Iris pigment epithelial cell (primary cell): ENCODE results near the gene PRDM16.
"Not testable (repeated sequence)": the region's sequence is repeated elsewhere in the genome, so short reads cannot be mapped to it uniquely, and the experiment has no call there.

Source experiments
- DNase-seq: peaks from one replicate; pipeline ENCODE4 v3.0.0-alpha.2; 2011; ENCODE audit warnings: low read depth

PRDM16 gene

GRCh38 chr1:3082051-3082450 lies 13.0 kb downstream of the PRDM16 start:
- DNase-seq, result no peak

DNA sequence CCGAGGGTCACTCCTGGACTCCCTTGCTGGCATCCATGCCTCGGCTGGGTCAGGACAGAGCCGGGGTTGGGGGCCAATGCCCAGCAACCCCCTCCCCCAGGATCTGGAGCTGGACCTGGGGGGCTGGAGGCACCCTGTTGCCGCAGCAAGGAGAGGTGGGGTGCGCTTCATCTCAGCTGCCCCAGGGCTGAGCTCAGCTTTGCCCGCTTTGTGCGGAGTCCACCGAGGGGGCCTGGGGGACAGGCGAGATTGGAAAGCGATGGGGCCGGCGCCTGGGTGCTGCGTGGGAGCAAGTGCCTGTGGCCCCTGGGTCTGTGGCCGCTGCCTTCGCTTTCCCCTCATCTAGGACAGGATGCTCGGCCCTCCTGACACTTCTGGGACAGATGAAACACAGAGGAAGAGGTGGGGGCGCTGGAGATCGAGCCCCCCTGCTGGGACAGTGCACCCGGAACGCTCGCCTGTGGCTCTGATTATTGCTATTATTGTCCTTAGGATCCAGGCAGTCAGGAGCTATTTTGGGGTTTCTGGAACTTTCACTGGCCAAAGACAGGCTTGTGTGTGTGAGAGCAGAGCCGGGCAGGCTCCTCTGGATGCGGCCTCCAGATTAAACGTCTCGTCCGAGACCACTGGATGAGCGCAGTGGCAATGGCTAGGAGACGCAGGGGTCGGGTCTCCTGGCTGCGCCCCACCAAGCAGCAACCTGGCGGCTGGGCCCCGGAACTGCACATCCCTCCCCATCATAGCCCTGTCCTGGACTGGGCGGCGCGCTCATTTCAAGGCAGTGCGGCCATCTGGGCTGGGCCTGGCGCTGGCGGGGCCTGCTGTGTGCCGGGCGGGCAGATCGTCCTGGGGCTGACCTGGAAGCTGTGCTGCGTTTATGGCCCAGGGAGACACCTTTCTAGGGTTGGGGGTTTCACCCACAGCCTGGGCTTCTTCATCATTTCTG lies 13.8 kb downstream of the PRDM16 start:
- DNase-seq, result no peak

DNA sequence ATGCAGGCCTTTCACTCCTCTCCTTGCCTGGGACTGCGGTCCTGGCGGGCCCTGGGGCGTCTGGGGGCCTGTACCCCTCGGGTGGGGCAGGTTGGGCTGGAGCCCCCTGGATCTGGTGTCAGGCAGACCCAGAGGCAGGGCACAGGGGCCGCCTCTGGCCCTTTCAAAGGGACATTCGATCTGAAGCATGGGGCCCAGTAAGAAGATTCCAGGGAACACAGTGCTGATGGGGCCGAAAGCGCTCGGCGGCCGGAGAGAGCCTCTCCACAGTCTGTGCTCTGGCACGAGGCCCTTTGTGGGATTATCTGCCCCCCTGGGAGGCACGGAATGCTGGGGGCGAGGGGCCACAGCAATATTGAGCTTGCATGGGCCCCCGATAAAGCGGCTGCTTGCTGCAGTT lies 15.2 kb downstream of the PRDM16 start:
- DNase-seq, result no peak

DNA sequence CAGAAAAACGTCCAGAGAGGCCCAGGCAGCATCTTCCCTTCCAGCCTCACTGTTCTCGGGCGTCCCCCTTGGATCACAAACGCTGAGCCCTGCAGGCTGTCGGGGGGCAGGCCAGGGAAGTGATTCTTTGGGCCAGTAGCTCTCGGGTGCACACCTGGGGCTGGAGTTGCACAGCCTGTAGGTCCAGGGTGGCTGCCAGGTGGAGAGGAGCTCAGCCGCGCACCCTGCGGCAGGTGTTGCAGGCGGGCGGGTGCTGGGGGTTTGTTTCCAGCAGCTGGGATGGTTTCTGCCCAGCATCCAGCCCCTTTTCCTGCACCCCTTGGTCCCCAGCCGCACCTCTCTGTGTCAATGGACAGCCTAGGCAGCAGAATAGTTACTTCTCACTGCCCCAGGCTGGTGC lies 15.7 kb downstream of the PRDM16 start:
- DNase-seq, result no peak

GRCh38 chr1:3085721-3086120 lies 16.7 kb downstream of the PRDM16 start:
- DNase-seq, result no peak

- no peak for DNase-seq
Observed at GRCh38 chr1:3086272-3086974, 17.4 kb downstream of the PRDM16 start.

GRCh38 chr1:3087049-3087448 lies 18.0 kb downstream of the PRDM16 start:
- no peak for DNase-seq

GRCh38 chr1:3087946-3088668 lies 19.1 kb downstream of the PRDM16 start:
- not testable (repeated sequence) for DNase-seq

- no peak for DNase-seq
Observed at GRCh38 chr1:3089490-3089889, 20.5 kb downstream of the PRDM16 start.

GRCh38 chr1:3091334-3091733 lies 22.3 kb downstream of the PRDM16 start:
- DNase-seq, result no peak

GRCh38 chr1:3092530-3092929 lies 23.5 kb downstream of the PRDM16 start:
- no peak for DNase-seq

GRCh38 chr1:3093898-3094626 lies 25.1 kb downstream of the PRDM16 start:
- no peak for DNase-seq

GRCh38 chr1:3094863-3095780 lies 26.1 kb downstream of the PRDM16 start:
- no peak for DNase-seq

DNA sequence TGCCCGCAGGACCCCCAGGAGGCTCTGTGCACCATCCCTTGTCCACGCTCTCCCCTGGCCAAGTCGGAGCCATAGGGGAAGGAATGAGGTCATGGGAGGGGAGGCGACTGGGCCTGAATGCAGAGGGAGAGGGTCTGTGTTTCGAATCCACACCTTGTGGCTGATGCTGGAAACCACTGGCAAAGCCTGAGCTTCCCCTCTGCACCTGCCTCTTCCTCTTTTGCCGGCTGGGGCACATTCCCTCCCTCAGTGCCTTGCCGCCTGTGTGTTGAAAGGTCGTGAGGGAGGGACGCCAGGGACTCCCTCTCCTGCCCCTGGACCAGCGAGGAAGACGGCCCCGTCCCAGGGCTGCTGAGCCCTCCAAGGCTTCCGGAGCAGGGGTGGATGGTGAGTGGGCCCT lies 27.3 kb downstream of the PRDM16 start:
- no peak for DNase-seq

DNA sequence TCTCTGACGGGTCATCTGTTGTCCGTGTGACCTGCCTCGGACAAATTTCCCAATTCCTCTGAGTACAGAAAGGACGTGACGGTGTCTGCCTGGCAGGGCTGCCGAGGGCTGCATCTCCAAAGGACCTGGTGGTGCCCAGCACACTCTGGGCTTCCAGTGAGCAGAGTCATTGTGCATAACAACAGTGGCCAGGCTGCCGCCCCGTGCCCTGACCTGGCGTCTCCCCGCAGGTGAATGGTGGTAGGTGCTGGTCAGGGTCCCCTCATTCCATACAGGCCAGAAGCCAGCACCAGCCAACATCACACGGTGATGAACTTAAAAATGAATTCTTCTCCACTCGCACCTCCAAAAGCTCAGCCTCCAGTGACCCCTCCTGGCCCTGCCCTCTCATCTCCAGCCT lies 28.2 kb downstream of the PRDM16 start:
- DNase-seq, result no peak

DNA sequence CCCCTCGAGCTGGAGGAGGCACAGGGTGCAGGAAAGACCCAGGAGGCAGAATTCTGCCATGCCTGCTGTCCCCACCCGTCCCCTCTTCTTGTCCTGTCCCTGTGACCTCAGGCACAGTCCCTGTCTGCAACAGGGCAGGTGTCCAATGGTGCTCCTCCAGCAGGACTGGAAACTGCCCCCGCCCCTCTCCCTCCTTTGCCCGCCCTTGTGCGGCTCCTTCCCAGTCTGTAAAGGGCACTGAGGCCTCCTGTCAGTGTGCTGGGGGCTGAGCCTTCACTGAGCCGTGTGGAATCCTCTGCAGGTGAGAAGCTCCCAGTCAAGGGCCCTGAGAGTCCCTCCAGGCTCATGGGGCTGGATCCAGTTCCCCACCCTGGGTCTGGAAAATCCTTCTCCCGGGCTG lies 28.9 kb downstream of the PRDM16 start:
- no peak for DNase-seq

GRCh38 chr1:3099861-3100260 lies 30.9 kb downstream of the PRDM16 start:
- no peak for DNase-seq

DNA sequence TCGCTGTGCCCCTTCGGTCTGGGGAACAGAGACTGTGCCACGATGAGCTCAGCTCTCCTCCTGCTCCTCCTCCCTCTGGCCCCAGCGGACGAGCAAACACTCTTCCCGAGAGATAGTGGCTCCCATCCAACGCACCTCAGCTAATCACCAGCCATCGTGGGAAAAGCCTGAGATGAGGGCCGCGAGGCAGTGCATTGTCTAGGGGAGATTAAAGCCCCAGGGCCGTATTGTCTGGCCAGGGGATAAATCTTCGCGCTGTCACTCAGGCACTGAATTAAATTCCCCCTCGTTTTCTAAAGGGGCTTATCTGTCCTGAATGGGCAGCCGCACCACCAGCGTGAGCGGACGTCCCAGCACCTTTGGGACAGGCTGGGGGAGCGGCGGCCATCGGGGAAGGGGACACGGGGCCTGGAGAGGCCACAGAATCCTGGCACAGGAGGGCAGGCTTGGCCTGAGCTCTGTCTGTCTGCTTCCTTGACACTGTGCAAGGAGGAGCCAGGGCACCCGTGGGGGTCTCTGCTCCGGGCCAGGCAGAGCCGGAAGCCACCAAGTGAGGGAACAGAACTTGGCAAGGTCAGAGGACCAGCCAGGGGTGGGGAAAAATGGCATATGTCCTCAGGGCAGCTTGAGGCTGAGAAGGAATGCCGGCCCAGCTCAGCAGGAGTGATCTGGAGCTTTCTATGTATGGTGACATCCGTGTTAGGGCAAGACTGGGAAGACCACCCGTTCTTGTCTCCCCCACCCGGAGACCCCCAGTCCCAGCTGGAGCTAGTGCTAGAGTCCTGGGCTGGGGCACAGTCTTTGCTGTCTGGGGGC lies 32.3 kb downstream of the PRDM16 start:
- no peak for DNase-seq

DNA sequence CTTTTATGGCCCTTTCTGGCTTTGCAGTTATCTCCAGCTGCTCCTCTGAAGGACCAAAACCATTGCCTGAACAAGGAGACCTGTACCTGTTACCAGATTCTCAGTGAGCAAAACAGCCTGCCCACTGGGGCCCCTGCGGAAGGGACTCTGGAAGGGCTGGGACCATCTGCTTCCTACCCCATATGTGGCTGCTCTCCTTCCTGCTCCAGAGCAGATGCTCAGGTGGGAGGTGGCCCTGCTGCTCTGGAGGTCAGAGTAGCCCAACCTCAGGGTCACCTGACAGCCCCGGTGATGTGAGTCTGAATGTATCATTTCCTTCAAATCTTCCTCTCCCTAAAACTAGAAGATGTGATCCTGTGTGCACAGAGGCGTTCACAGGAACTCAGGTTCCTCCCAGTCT lies 33.6 kb downstream of the PRDM16 start:
- DNase-seq, result no peak
